Measurements from ENCODE around the gene CRELD2.

- TF ChIP-seq EZH2 (IDR thresholded peaks at IDR 0.05) (no peak), POLR2AphosphoS5 (IDR thresholded peaks at IDR 0.05; ENCODE audit: borderline replicate concordance, low read depth, low read length) (no peak)
Measured at GRCh38 chr22:49926916-49927315, 8.5 kb downstream of the CRELD2 start.

All from SK-N-MC (cell line).